GM21619 (cell line): ENCODE results near the gene BCL11A.
A peak's percentile ranks its signal among the peaks of the same experiment; 100 is the strongest.

Source experiments
- ATAC-seq: cut with Tn5 transposase; IDR thresholded peaks from one replicate; pipeline ENCODE4 v1.9.1; 2021; ENCODE audit not compliant: unreplicated experiment

Gene BCL11A

DNA sequence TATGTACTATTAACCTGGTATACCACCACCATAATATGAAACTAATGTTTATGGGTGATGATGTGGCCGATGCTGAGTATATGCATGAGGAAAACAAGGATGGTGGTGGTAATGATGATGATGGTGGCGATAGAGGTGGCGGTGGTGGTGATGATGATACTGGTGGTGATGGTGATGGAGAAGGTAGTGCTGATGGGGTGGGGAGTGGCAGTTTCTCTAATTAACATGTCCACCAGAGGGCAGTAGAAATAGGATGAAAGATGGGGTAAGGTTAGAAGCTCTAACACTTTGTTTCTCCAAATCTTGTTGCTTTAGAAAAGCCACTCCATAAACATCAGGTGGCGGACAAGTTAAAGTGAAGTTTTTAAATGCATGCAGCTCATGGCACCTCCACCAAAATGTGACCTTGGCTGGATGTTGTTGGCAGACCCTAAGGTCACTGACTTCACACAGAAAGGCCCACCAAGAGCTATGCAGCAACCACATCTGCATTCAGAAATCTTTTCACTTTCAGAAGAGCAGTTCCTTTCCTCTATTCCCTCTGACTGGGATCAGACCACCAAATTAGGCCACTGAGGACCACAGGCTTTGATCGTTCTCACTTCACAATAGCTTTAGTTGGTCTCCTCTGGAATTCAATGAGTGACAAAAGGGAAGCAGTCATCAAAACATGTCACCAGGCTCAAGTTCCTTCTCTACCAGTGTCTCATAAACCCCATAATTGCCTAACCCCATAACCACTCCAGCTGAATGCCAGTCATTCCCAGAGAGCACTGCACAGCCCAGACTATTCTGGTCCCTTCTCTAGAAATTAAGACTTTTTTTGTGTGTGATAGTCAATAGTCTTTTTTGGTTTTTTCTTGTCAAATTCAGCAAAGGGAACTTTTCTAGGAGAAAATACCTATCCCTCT is 7.5 kb upstream of the BCL11A start:
- peak; percentile 39 for ATAC-seq

DNA sequence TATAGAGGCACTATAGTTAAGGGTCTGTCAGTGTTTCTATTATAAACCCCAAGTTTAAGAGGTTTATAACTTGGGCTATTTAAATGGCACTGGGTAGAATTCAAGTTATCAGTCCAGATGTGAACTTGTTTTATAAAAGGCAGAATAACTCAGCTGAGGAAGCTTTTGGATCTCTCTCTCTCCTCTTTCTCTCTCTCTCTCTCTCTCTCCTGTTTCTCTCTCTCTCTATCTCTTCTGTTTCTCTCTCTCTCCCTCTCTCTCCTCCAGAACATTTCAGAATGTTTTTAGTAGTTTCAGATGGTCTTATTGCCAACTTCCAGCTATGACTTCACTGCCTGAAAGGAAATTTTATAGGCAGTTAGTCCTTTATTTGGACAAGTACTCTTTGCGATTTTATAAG is 6.4 kb upstream of the BCL11A start:
- no peak for ATAC-seq

DNA sequence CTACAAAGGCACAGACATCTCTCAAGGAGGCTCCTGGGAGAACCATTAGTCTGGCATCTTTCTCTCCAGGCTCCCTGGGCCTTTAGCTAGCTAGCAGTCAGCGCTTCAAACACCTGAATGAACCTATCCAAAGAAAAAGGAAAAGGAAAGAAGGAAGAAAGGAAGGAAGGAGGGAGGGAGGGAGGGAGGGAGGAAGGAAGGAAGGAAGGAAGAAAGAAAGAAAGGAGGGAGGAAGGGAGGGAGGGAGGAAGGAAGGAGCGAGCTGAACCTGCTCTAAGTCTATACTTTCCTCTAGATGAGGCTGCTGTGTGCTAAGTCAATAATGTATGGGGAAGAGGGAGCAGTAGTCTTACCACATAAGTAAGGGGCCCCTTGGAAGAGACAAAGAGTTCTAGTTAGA is 5.1 kb upstream of the BCL11A start:
- no peak for ATAC-seq

DNA sequence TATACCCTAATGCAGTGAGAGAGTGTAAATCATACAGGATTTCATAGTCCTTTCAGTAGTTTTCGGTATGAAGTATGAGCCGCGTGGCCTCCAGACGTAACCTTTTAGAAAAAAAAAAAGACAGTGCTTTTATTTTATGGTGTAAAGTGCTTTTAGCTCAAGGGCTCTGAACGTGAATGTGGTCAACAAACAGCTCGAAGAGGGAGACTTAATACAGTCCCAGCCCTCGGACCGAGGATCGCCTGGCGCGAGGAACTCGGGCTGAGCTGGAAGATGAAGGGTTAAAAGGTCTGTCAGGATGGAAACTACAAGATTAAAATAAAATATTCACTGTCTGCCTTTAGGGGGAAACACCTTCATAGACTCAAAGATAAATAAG is 4.0 kb upstream of the BCL11A start:
- no peak for ATAC-seq

DNA sequence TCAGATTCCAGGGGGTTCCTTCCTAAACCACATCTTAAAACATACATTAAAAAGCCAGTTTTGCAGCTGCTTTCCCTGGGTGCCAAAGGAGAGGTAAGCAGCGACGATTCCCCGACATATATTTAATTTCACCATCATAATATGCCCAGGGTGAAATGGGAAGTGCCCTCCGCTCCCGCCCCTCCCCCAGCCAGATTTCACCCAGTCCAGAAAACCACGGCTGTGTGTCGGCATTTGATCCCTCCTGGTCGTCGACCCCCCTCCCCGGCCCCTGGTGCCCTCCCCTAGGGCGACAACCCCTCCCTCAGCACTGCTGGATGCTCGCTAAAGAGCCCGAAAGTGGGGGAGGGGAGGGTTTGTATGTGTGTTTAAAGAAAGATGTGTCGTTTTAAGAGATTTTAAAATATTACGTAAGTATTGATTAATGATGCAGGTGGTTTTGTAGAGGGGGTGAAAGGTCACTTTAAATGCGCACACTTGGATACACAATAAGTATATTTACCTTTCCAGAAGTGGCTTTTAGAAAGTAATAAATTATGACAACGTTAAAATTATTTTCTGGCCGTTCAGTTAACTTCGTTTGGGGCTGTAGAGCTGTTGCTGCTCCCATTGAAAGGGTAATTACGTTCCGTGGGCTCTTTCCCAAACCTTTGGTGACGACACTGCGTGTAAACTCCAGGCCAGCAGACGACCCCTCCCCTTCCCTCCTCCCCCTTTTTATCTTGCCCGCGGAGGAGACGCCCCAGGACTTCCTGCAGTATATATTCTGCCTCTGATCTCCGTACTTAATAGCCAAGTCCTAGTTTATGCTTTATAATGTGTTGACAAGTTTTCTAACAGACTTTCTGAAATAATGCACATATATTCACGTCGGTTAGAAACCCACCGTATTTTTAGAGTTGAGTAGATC is 3.4 kb upstream of the BCL11A start:
- ATAC-seq: no peak

DNA sequence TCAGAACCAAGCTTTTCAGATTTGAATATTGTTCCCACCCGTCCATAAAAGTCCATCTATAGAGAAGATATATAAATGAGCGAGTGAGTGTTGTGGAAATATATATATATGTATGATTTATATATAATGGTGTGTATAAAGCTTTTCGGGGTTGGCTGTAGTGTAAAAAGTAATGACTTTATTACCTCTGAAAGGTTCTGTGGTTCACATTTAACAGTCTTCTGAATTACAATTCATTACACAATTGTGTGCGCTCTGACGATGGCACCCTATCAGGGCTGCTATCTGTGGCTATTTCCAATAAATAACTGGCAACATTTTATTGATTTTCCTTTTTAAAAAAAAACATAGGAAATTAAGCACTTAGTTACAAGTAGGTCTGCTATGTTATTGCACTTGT is 2.7 kb upstream of the BCL11A start:
- no peak for ATAC-seq

DNA sequence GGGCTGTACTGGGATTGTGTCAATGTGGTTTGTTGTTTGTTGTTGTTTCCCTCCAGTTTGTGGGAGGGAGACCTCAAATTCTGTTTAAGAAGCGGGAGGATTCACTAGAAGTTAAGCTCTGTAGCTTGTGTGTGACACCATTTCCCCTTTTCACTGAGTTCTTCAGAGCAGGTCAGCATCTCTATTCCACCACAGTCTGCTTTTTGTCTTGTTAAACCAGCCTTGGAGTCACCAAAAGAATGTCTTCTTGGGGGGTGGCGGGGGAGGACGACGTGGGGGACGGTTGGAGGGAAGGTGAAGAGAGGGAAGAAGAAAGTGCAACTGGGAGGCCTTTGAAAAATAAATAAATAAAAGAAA is 2.3 kb upstream of the BCL11A start:
- peak; percentile 2 for ATAC-seq

DNA sequence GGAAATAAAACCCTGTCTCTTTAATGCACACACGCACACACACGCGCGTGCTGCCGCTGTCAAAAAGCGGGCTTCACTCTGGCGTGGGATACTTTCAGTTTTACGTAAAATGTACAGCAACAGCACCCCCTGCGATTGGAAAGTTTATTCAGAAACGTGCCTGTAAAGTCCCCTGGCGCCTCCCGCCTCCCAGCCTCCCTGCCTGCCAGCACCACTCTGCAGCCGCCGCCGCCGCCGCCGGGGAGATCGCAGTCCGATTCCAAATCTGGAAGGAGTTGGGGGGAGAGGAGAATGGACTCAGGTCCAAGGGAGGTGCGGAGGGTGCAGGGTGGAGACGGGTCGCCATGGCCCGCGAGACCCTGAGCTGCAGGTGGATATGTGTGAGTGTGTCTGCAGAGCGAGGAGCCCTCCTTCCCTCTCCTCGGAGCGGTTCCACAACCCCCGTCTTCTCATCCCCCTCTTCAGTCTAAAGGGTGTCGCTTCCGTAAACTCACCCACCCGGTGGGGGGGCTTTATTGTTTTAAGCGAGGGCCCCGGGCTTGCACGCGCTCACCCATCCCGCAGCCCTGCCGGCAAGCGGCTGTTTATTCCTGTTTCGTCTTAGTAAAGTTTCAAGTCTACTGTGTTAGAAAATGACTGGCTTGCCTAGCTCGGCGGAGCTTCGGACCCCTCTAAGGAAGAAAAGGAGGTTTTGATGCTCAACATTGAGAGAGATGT is 1.8 kb upstream of the BCL11A start:
- peak; percentile 27 for ATAC-seq

DNA sequence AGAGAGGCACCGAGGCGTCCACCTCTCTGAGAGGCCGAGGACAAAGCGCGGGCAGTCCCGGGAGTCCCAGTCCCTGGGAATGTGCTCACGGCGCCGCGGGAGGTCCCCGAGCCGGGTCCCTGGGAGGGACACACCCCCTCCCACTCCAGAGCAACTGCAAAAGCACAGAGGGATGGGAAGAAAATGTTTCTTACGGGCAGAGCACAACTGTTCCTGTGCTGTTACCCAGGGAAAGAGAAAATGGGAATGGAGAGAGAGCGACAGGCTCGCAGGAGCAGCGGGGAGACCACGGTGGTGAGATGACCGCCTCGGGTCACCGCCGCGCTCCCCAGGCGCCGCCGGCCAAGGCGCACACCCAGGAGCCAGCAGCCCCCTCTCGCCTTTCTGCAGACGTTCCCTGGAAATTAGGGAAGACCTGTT is 1.2 kb upstream of the BCL11A start:
- ATAC-seq: no peak

DNA sequence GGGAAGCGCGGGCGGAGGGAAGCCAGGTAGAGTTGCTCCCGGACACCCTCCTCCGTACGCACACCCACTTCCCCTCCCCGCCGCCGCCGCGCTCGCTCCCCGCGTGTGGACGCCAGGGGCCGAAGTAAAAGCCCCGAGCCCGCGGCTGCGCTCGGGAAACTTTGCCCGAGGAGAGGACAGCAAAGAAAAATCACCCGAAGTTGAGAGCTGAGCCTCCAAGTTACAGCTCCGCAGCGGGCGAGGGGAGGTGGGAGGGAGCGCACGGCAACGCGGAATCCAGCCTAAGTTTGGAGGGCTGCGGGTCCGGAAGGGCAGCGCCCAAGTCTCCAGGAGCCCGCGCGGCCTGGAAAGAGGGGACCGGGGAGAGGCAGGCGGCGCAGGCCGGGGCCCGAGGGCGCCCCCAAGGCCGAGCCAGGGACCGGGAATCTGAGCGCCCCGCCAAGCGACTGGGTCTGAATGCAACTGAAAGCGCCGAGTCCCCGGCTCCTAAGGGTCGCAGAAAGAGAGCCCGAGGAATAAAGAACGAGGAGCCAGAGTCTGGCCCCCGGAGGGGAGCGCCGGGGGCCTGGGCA is 706 bp upstream of the BCL11A start:
- peak; percentile 24 for ATAC-seq

DNA sequence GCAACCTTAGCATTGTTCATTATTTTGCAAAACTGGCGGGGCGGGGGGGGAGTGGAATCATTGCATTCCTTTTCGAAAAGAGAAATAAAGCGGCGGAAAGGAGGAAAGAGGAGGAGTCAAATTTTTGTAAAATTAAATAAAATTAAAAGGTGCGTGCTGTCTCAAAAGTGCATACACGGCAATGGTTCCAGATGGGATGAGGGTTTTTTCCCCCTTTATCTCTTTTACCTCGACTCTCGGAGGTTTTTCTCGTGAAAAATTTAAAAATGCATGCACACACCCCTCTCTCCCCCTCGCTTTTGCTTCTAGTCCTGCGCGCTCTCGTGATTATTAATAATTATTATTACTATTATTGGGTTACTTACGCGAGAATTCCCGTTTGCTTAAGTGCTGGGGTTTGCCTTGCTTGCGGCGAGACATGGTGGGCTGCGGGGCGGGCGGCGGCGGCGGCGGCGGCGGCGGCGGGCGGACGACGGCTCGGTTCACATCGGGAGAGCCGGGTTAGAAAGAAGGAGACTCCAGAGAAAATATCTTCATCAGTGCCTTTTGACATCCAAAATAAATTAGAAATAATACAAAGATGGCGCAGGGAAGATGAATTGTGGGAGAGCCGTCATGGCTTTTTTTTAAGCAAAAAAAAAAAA is 481 bp downstream of the BCL11A start:
- ATAC-seq: no peak

DNA sequence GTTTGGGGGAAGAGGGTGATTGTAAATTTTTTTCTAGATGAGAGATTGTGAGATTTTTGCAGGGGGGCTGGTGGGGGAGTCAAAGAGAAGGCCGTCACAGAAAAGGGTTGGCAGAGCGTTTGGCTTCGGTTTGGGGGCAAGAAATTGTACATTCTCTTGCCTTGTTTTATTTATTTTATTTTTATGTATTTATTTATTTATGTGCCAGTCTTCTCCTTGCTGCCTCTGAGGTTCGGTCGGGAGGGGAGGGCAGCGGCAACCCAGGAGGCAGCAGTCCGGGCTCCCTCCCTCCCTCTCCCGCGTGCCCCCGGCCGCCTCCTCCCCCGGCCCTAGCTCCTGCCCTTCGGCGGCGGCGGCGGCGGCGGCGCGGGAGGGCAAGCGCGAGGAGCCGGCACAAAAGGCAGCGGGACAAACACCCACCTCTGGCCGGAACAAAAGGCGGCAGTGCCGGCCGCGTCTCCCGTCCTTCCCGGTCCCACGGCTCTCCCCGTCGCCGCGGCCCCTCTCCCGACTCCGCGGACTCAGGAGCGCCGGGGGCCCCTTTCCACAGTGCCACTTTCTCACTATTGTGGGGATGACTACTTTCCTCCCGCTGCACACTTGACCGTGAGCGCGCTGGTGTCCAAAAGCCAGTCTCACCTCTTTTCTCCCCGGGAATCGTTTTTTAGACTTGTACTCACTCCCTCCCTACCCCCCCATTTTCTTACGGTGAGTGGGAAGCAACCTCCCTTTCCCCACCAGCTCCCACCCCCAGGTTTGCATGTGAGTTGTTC is 1.2 kb downstream of the BCL11A start:
- no peak for ATAC-seq

DNA sequence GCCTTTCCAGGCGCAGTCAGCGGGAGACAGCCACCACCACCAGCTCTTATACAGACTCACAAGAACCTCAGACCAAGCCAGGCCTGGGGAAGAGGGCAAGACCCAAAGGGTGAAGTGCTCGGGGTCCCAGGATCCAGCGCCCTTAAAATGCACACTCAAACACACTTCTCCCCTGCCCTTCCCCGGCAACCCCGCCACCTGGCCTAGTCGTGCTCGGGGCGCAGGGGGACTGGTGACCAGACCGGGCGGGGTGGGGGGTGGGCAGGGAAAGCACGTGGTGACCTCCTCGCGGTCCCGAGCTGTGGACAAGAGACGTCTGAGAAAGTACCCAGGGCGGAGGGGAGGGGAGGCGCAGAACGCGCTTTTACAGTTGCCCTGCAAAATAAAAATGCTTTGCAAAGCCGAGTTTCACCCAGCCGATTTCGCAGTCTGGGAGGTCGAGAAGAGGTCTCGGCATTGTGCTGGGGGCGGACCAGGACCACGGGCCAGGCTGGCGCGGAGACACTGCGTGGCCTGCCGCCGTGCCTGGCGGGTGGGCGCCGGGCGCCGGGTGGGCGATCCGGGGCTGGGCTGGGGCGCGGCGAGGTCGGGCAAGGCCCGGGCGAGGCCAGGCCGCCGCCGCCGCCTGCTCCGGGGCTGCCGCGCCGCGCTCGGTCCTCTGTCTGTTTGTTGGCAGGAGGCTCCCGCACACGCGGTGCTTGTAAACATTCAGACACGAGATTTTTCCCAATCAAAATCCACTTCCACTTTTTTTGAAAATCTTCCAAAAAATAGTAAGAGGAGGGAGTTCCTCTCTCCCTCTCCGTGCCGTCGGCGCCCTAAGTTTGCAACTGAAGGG is 2.0 kb downstream of the BCL11A start:
- no peak for ATAC-seq

DNA sequence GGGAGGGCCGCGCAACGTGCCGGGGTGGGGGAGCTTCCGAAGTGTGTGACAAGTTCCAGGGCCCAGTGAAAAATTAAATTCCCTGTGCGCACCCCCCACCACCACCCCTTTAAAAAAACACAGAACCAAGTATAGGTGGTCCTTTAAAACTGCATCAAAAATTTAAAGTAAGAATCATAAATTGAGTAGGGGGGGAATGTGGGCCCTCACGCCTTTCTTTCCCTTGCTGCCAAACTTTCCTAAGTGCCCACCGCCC is 2.5 kb downstream of the BCL11A start:
- ATAC-seq: no peak

DNA sequence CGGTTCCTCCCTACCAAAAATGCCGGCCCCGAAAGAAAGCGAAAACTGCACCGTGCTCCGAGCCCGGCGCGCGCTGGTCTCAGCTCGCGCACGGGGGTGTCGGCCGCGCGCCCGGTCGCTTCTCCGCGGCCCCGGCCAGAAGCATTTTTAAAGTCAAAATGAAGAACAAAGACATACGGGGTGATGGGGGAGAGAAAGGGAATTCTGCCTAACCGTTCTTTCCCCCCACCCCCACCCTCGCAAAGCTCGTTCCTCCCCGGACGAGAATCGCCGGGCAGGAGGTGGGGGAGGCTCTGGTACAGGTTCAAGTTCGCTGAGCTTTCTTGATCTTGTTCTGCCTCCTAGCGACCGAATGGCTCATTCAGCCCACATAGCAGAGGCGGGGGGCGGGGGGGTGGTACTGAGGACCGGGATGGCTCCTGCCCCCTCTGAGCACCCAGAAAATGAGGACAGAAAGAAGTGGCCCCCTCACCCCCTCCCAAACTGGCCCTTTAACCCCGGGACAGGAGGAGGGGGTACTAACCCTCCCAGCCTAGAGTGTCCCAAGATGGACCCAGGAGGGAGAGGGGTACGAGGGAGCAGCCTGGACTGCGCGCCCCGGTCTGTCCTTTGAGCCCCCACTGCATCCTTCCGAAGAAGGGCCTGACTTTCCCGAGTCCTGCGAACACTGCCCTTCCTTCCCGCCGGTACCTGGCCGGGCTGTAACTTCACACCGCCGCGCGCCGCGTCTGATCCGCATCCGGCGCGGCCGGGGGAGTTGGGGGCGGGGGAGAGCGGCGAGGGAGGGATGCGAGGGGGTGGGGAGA is 3.1 kb downstream of the BCL11A start:
- ATAC-seq: peak; percentile 43

DNA sequence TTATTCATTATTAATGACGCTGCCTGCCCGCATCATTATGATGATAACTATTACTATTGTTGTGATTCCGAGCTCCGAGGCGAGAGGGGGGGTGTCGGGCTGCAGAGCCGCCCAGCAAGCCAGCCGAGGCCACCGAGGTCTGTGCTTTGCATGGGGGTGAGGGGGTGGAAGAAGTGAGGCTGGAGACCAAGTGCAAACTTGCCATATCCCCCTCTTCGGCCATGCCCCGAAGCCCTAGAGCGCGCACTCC is 3.6 kb downstream of the BCL11A start:
- no peak for ATAC-seq

DNA sequence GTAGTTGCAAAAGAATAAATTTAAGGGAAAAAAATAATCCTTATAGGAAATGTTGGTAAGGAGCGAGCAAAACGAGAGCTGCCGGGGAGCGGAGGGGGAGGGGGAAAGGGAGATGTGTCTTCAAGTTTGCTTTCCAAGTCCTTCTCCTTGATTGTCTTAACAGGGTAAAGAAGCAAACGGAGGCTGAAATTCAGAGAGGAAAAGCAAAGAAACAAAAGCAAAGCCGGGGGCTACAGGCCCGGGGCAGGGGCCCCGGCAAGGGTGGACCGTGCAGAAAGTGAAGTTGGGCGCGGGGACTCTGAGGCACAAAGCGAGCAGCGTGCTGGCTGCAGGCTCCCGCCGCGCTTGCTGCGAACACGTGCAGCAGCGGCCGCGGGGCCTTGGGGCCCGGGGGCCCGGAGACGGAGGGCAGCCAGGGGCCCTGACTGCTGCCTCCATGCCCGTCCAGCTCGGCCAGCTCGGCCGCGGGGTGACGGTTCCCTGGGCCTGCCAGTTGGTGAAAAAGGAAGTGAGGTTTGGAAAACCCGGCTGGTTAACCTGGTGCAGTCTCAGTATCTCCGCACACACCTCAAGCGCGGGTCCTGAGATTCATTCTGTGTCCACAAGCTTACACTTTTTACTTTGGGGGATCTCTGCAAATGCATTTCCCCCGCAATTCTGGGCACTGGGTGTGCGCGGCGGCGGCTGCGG is 4.1 kb downstream of the BCL11A start:
- no peak for ATAC-seq

DNA sequence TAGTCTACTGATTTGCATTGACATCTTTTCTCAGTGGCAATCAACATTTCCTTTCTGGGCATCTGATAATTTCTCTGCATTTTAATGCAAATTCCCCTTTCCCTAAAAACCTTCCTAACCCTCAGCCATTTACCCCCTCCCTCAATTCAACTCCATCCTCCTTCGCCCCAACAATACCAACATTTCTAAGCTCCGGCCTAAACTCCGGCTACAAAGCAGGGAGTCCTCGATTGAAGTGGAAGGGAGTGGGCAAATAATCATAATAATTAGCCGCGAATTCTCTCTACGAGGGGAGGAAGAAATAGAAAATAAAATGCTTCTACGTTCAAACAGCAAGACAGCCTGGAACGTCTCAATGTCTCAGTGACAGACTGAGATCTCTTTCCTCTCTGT is 4.6 kb downstream of the BCL11A start:
- ATAC-seq: no peak
